IPS-20b (cell line): ENCODE measurements around the gene PRKCG.
"Not testable (repeated sequence)": the region's sequence is repeated elsewhere in the genome, so short reads cannot be mapped to it uniquely, and the experiment has no call there.

ENCODE experiments used
- H3K27ac ChIP-seq: one replicate; pipeline ENCODE4 v1.5.1; 2013; ENCODE audit warnings: low read length
- H3K27me3 ChIP-seq: 2 replicates; pipeline ENCODE4 v1.6.1; 2013; ENCODE audit warnings: mild to moderate bottlenecking, low read length, inconsistent platforms; ENCODE audit not compliant: insufficient read depth
- H3K36me3 ChIP-seq: 2 replicates; pipeline ENCODE4 v1.6.1; 2013; ENCODE audit warnings: low read depth, mild to moderate bottlenecking, inconsistent platforms, low read length, moderate library complexity; ENCODE audit not compliant: insufficient read depth
- H3K4me1 ChIP-seq: 2 replicates; pipeline ENCODE4 v1.6.1; 2013; ENCODE audit warnings: mild to moderate bottlenecking, control low read depth, inconsistent platforms, low read length, moderate library complexity; ENCODE audit not compliant: insufficient read depth
- H3K4me3 ChIP-seq: 2 replicates; pipeline ENCODE4 v1.5.1; 2013; ENCODE audit warnings: mild to moderate bottlenecking, low read length, inconsistent platforms
- H3K9ac ChIP-seq: 2 replicates; pipeline ENCODE4 v1.6.1; 2013; ENCODE audit warnings: low read depth, mild to moderate bottlenecking, inconsistent platforms, low read length, moderate library complexity
- H3K9me3 ChIP-seq: 2 replicates; pipeline ENCODE4 v1.6.1; 2013; ENCODE audit warnings: mild to moderate bottlenecking, low read depth, low read length, inconsistent platforms; ENCODE audit not compliant: insufficient read depth

Gene PRKCG

DNA sequence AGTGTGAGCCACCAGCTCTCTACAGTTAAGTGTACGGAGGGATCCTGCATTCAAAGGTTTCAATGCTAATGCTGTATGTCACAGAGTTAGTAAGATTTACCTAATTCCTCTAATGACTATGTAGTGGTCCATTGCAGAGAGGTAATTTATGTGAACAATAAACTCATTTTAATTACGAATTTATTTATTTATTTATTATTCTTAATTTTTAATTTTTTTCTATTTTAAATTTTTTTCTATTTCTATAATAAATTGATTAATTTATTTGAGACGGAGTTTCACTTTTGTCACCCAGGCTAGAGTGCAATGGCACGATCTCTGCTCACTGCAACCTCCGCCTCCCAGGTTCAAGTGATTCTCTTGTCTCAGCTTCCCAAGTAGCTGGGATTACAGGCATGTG lies 66.6 kb downstream of the PRKCG start:
- H3K36me3 ChIP-seq, H3K27ac ChIP-seq, H3K9me3 ChIP-seq, H3K9ac ChIP-seq, H3K4me3 ChIP-seq, H3K4me1 ChIP-seq, H3K27me3 ChIP-seq: not testable (repeated sequence)

GRCh38 chr19:53951436-53951835 lies 69.4 kb downstream of the PRKCG start:
- Histone ChIP-seq H3K4me3 (no peak overlapping the region), H3K9ac (no peak overlapping the region), H3K9me3 (no peaks in the 10 kb centered on the region), H3K36me3 (no peaks in the 10 kb centered on the region), H3K27me3 (no peaks in the 10 kb centered on the region; the same call in 1 of the 2 replicates), H3K27ac (no peak overlapping the region), H3K4me1 (peaks cover 3% of the 10 kb centered on the region; the same call in 1 of the 2 replicates)

DNA sequence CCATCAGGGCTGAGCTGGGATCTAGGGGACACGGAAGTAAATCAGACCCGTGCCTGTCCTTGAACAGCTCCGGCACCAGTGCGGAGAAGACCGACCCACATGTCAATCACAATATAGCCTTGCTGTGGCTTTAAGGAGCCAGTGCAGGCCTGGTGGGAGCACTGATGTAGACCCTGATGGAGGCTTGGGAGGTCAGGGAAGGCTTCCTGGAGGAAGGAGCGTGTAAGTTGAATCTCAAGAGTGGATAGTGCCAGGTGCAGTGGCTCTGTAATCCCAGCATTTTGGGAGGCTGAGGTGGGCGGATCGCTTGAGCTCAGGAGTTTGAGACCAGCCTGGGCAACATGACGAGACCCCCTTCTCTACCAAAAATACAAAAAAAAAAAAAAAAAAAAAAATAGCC lies 70.0 kb downstream of the PRKCG start:
- Histone ChIP-seq H3K9ac (no peak overlapping the region), H3K27me3 (no peaks in the 10 kb centered on the region; the same call in 1 of the 2 replicates)

GRCh38 chr19:53953383-53953782 lies 71.4 kb downstream of the PRKCG start:
- Histone ChIP-seq H3K27me3 (peaks cover 11% of the 10 kb centered on the region; the same call in 1 of the 2 replicates), H3K27ac (no peak overlapping the region), H3K9ac (no peak overlapping the region)

More for the DNA sequence above, 70.0 kb downstream of the PRKCG start:
- Histone ChIP-seq H3K4me3 (no peak overlapping the region), H3K4me1 (peaks cover 6% of the 10 kb centered on the region; the same call in 1 of the 2 replicates), H3K27ac (no peak overlapping the region), H3K36me3 (no peaks in the 10 kb centered on the region), H3K9me3 (no peaks in the 10 kb centered on the region)

More at GRCh38 chr19:53953383-53953782, 71.4 kb downstream of the PRKCG start:
- Histone ChIP-seq H3K36me3 (no peaks in the 10 kb centered on the region), H3K9me3 (no peaks in the 10 kb centered on the region), H3K4me1 (peaks cover 14% of the 10 kb centered on the region; the same call in 1 of the 2 replicates), H3K4me3 (no peak overlapping the region)
